ENCODE results near the gene LSM7. TPM values are rescaled to one million over a fixed set of nuclear protein-coding genes. Genes with fewer than 3 reads are reported as not detected.

LSM7 gene
- total RNA-seq, 1 donor from 2014 or later = 108 TPM

DNA sequence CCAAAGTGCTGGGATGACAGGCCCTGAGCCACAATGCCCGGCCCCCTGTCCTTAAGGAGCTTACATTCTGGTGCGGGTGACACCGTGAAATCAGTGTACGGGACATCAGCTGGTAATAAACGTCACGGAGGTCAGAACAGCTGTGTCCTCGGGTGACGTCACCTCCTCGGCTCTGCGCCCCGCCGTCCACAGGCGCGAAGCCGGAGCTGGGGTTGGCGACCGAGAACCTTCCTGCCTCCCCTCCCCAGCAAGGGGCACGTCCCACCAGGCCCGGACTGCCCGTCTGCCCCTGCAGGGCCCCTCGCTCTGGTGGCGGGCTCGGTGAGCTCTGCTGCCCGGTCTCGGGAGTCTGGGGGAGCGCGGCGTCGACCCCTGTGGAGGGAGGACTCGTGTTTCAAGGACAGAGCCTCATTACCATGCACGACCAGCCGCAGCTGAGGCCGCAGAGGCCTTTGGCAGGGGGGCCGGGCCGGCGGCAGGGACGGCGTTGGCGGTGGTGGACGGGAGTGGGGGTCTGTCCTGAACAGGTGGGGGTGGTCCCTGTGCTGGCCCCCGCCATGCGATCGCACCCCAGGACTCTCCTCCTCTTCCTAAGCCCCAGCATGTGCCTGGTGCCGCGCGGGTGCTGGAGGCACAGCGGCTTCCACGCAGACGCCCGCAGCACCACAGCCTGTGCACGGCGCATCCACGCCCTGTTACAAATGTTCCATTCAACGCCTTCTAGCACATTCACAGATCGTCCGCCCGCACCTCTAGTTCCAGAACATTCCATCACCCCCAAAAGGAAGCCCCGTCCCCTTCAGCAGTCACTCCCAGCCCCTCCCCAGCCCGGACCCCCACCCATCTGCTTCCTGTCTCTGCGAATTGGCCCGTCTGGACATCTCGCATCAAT lies 25.8 kb downstream of the LSM7 start:
- H3K27me3 Mint-ChIP-seq (ENCODE audit: unreplicated experiment) = peaks cover 2% of the 10 kb centered on the region
- no peak for DNase-seq (ENCODE audit: low spot score)
- H3K4me3 Mint-ChIP-seq (ENCODE audit: unreplicated experiment) = no peak overlapping the region
- no peak for TF ChIP-seq CTCF (IDR thresholded peaks at IDR 0.05; ENCODE audit: unreplicated experiment)
- no peaks in the 10 kb centered on the region for H3K4me1 Mint-ChIP-seq (ENCODE audit: unreplicated experiment)
- H3K36me3 Mint-ChIP-seq (ENCODE audit: low read depth, unreplicated experiment) = no peaks in the 10 kb centered on the region
- no peaks in the 10 kb centered on the region for H3K9me3 Mint-ChIP-seq (ENCODE audit: unreplicated experiment)
- no peak overlapping the region for H3K27ac Mint-ChIP-seq (ENCODE audit: unreplicated experiment)

- DNase-seq (ENCODE audit: low spot score) = no peak
- Mint-ChIP-seq H3K36me3 (ENCODE audit: low read depth, unreplicated experiment) (no peaks in the 10 kb centered on the region), H3K9me3 (ENCODE audit: unreplicated experiment) (no peaks in the 10 kb centered on the region), H3K4me3 (ENCODE audit: unreplicated experiment) (no peak overlapping the region), H3K27me3 (ENCODE audit: unreplicated experiment) (no peaks in the 10 kb centered on the region), H3K27ac (ENCODE audit: unreplicated experiment) (no peak overlapping the region), H3K4me1 (ENCODE audit: unreplicated experiment) (no peaks in the 10 kb centered on the region)
- TF ChIP-seq CTCF (IDR thresholded peaks at IDR 0.05; ENCODE audit: unreplicated experiment) = no peak
These were observed 27.9 kb downstream of the LSM7 start for GRCh38 chr19:2300533-2300932.

GRCh38 chr19:2296141-2296540 lies 32.2 kb downstream of the LSM7 start:
- Mint-ChIP-seq H3K4me3 (ENCODE audit: unreplicated experiment) (no peak overlapping the region), H3K36me3 (ENCODE audit: low read depth, unreplicated experiment) (no peaks in the 10 kb centered on the region), H3K9me3 (ENCODE audit: unreplicated experiment) (no peaks in the 10 kb centered on the region), H3K4me1 (ENCODE audit: unreplicated experiment) (no peaks in the 10 kb centered on the region), H3K27ac (ENCODE audit: unreplicated experiment) (no peak overlapping the region), H3K27me3 (ENCODE audit: unreplicated experiment) (peaks cover 3% of the 10 kb centered on the region)
- no peak for DNase-seq (ENCODE audit: low spot score)
- no peak for TF ChIP-seq CTCF (IDR thresholded peaks at IDR 0.05; ENCODE audit: unreplicated experiment)

GRCh38 chr19:2294687-2295335 lies 33.6 kb downstream of the LSM7 start:
- no peak for TF ChIP-seq CTCF (IDR thresholded peaks at IDR 0.05; ENCODE audit: unreplicated experiment)
- Mint-ChIP-seq H3K9me3 (ENCODE audit: unreplicated experiment) (no peaks in the 10 kb centered on the region), H3K4me1 (ENCODE audit: unreplicated experiment) (no peaks in the 10 kb centered on the region), H3K27me3 (ENCODE audit: unreplicated experiment) (peaks cover 3% of the 10 kb centered on the region), H3K27ac (ENCODE audit: unreplicated experiment) (no peak overlapping the region), H3K4me3 (ENCODE audit: unreplicated experiment) (no peak overlapping the region), H3K36me3 (ENCODE audit: low read depth, unreplicated experiment) (no peaks in the 10 kb centered on the region)
- no peak for DNase-seq (ENCODE audit: low spot score)

All from endothelial cell (in vitro differentiated cells).